H1 (cell line): Measurements from ENCODE around the gene KATNBL1. TPM values are rescaled to one million over a fixed set of nuclear protein-coding genes. Genes with fewer than 3 reads are reported as not detected.

ENCODE experiments used
- CTCF ChIA-PET: fragments of 300-600 bp; sonication (Branson Sonifier 250); formaldehyde crosslinking; loops from one replicate; lab custom pipeline; 2021; ENCODE audit not compliant: partially characterized antibody; lab: Charles Lee
- POLR2A ChIA-PET: fragments of 300-600 bp; sonication (Branson Sonifier 250); formaldehyde crosslinking; loops from one replicate; lab custom pipeline; 2021; ENCODE audit warnings: inconsistent platforms; ENCODE audit not compliant: partially characterized antibody; lab: Charles Lee
- DNase-seq, 2 experiments: peaks; one replicate each; pipeline versions ENCODE4 v3.0.0 to v3.0.0-alpha.2; 2010 to 2022; ENCODE audit warnings: low spot score in 2 of 2, low read depth in 1 of 2, mixed read lengths in 1 of 2
- FAIRE-seq: peaks from 2 replicates; lab custom pipeline; 2011; peaks lifted over from hg19 to GRCh38; lab: Jason Lieb, UNC
- H2AFZ ChIP-seq: 2 replicates; pipeline ENCODE4 v1.8.1; 2012; ENCODE audit warnings: low read length, inconsistent platforms
- H2AK5ac ChIP-seq: 2 replicates; pipeline ENCODE4 v1.6.1; 2013; ENCODE audit warnings: low read depth, low read length
- H2BK120ac ChIP-seq: replicated peaks from 2 replicates; pipeline ENCODE3; 2013; ENCODE audit warnings: low read depth, low read length, inconsistent platforms
- H2BK12ac ChIP-seq: 2 replicates; pipeline ENCODE4 v1.6.1; 2013; ENCODE audit warnings: low read depth, low read length
- H2BK15ac ChIP-seq: 2 replicates; pipeline ENCODE4 v1.6.1; 2013; ENCODE audit warnings: low read length
- H2BK20ac ChIP-seq: 2 replicates; pipeline ENCODE4 v1.6.1; 2013; ENCODE audit warnings: low read length
- H2BK5ac ChIP-seq: 2 replicates; pipeline ENCODE4 v1.6.1; 2013; ENCODE audit warnings: low read depth, low read length
- H3K14ac ChIP-seq: 2 replicates; pipeline ENCODE4 v1.6.1; 2013; ENCODE audit warnings: inconsistent platforms; ENCODE audit not compliant: insufficient read length
- H3K18ac ChIP-seq: 2 replicates; pipeline ENCODE4 v1.6.1; 2013; ENCODE audit warnings: low read length; ENCODE audit errors: extremely low read depth
- H3K23ac ChIP-seq: 2 replicates; pipeline ENCODE4 v1.6.1; 2013; ENCODE audit warnings: inconsistent platforms; ENCODE audit not compliant: insufficient read length
- H3K23me2 ChIP-seq: 2 replicates; pipeline ENCODE4 v1.6.1; 2013; ENCODE audit warnings: low read depth, low read length
- H3K27ac ChIP-seq: 2 replicates; pipeline ENCODE4 v1.6.1; 2011; ENCODE audit warnings: low read depth, low read length, inconsistent platforms
- H3K27me3 ChIP-seq, 4 experiments: replicated peaks in 1 of 4; 1 replicate in 1 of 4; 2 replicates in 3 of 4; pipeline versions ENCODE4 v1.6.1 to v1.8.1; 2011 to 2013; ENCODE audit warnings: low read length in 3 of 4, mild to moderate bottlenecking in 3 of 4, inconsistent platforms in 2 of 4, mixed read lengths in 2 of 4, moderate library complexity in 1 of 4; ENCODE audit not compliant: control insufficient read depth in 3 of 4, insufficient read depth in 3 of 4; ENCODE audit errors: extremely low read depth in 1 of 4
- H3K36me3 ChIP-seq, 4 experiments: 2 replicates each; pipeline versions ENCODE4 v1.6.1 to v1.8.1; 2011 to 2013; ENCODE audit warnings: mild to moderate bottlenecking in 4 of 4, low read length in 3 of 4, moderate library complexity in 2 of 4, control low read depth in 1 of 4, inconsistent platforms in 1 of 4; ENCODE audit not compliant: insufficient read depth in 4 of 4, control insufficient read depth in 2 of 4
- H3K4ac ChIP-seq: replicated peaks from 2 replicates; pipeline ENCODE3; 2013; ENCODE audit warnings: low read length, low read depth, mixed read lengths, inconsistent platforms; ENCODE audit not compliant: insufficient read length
- H3K4me1 ChIP-seq, 4 experiments: replicated peaks in 1 of 4; 1 replicate in 1 of 4; 2 replicates in 3 of 4; pipeline versions ENCODE4 v1.6.1 to v1.8.1; 2011 to 2013; ENCODE audit warnings: low read length in 3 of 4, inconsistent platforms in 2 of 4, mixed read lengths in 1 of 4; ENCODE audit not compliant: insufficient read depth in 4 of 4, control insufficient read depth in 3 of 4
- H3K4me2 ChIP-seq, 2 experiments: 2 replicates each; pipeline versions ENCODE4 v1.6.1 to v1.8.1; 2011 to 2013; ENCODE audit warnings: low read depth in 2 of 2, low read length in 2 of 2, control low read depth in 1 of 2, inconsistent platforms in 1 of 2, mild to moderate bottlenecking in 1 of 2; ENCODE audit not compliant: insufficient read depth in 1 of 2
- H3K4me3 ChIP-seq, 4 experiments: fragments of 200-600, 300-600 bp in 1 of 4; sonication (generic), shearing (Covaris generic), sonication (Bioruptor Twin) in 1 of 4; 2 replicates each; pipeline versions ENCODE4 v1.5.1 to v1.8.1; 2011 to 2016; ENCODE audit warnings: low read length in 4 of 4, low read depth in 3 of 4, control low read depth in 2 of 4, inconsistent platforms in 2 of 4, mild to moderate bottlenecking in 2 of 4, mixed read lengths in 1 of 4, moderate library complexity in 1 of 4; ENCODE audit not compliant: insufficient read depth in 2 of 4; ENCODE audit errors: extremely low read depth in 1 of 4
- H3K56ac ChIP-seq: replicated peaks from 2 replicates; pipeline ENCODE3; 2013; ENCODE audit warnings: low read depth, mild to moderate bottlenecking, mixed read lengths, low read length, inconsistent platforms; ENCODE audit not compliant: insufficient read length
- H3K79me1 ChIP-seq: 2 replicates; pipeline ENCODE4 v1.6.1; 2013; ENCODE audit warnings: low read depth, low read length, control low read depth
- H3K79me2 ChIP-seq, 2 experiments: 2 replicates each; pipeline versions ENCODE4 v1.6.1 to v1.8.1; 2012 to 2013; ENCODE audit warnings: low read length in 2 of 2, mild to moderate bottlenecking in 2 of 2, inconsistent platforms in 1 of 2; ENCODE audit not compliant: insufficient read depth in 2 of 2, control insufficient read depth in 1 of 2
- H3K9ac ChIP-seq, 4 experiments: replicated peaks in 1 of 4; 1 replicate in 1 of 4; 2 replicates in 3 of 4; pipeline versions ENCODE4 v1.6.1 to v1.8.1; 2011 to 2013; ENCODE audit warnings: low read depth in 3 of 4, low read length in 3 of 4, control low read depth in 2 of 4, mild to moderate bottlenecking in 2 of 4, moderate library complexity in 2 of 4, inconsistent platforms in 1 of 4; ENCODE audit errors: extremely low read depth in 1 of 4
- H3K9me3 ChIP-seq, 2 experiments: 2 replicates each; pipeline versions ENCODE4 v1.6.1 to v1.8.1; 2012 to 2013; ENCODE audit warnings: mild to moderate bottlenecking in 2 of 2, moderate library complexity in 2 of 2, control low read depth in 1 of 2, inconsistent platforms in 1 of 2, low read depth in 1 of 2, low read length in 1 of 2, mixed read lengths in 1 of 2; ENCODE audit not compliant: insufficient read depth in 2 of 2
- H4K20me1 ChIP-seq, 2 experiments: replicated peaks in 1 of 2; 2 replicates each; pipeline versions ENCODE3 to v1.8.1; 2011 to 2013; ENCODE audit warnings: inconsistent platforms in 2 of 2, low read length in 2 of 2, mild to moderate bottlenecking in 1 of 2; ENCODE audit not compliant: insufficient read depth in 2 of 2, control insufficient read depth in 1 of 2
- H4K5ac ChIP-seq: 2 replicates; pipeline ENCODE4 v1.6.1; 2013; ENCODE audit warnings: low read length, low read depth, mixed read lengths, inconsistent platforms; ENCODE audit not compliant: insufficient read length
- H4K8ac ChIP-seq: 2 replicates; pipeline ENCODE4 v1.8.0; 2013; ENCODE audit warnings: mild to moderate bottlenecking, moderate library complexity, low read length, inconsistent platforms; ENCODE audit not compliant: insufficient read depth; ENCODE audit errors: extremely low read depth
- H4K91ac ChIP-seq: replicated peaks from 2 replicates; pipeline ENCODE3; 2013; ENCODE audit warnings: low read length, mixed read lengths, inconsistent platforms; ENCODE audit not compliant: insufficient read length
- BACH1 ChIP-seq: IDR thresholded peaks from 2 replicates; pipeline ENCODE4 v1.6.1; 2012; ENCODE audit warnings: low read length, improper control_type of control experiment
- EP300 ChIP-seq, 2 experiments: IDR thresholded peaks; 1 replicate in 1 of 2; 2 replicates in 1 of 2; pipeline ENCODE4 v1.6.1; 2011 to 2012; ENCODE audit warnings: low read depth in 2 of 2, low read length in 2 of 2, mild to moderate bottlenecking in 2 of 2, borderline replicate concordance in 1 of 2, inconsistent platforms in 1 of 2, moderate library complexity in 1 of 2
- MAX ChIP-seq: IDR thresholded peaks from 2 replicates; pipeline ENCODE4 v1.6.1; 2012; ENCODE audit warnings: inconsistent platforms
- PHF8 ChIP-seq: fragments of 200-600 bp; sonication (generic); conservative IDR thresholded peaks from 2 replicates; pipeline ENCODE4 v1.7.1; 2012; ENCODE audit warnings: low read depth, mild to moderate bottlenecking, inconsistent platforms, low read length, moderate library complexity
- POLR2AphosphoS5 ChIP-seq: IDR thresholded peaks from 2 replicates; pipeline ENCODE4 v1.6.1; 2011; ENCODE audit warnings: low read depth, low read length
- RFX5 ChIP-seq: IDR thresholded peaks from 2 replicates; pipeline ENCODE4 v1.6.1; 2011; ENCODE audit warnings: low read depth, low read length, improper control_type of control experiment, borderline replicate concordance
- SP1 ChIP-seq: IDR thresholded peaks from 2 replicates; pipeline ENCODE4 v1.6.1; 2011; ENCODE audit warnings: low read depth, low read length
- WGBS, 2 experiments: shearing (Covaris generic) in 1 of 2; methylation state at CpG; one replicate each; pipeline versions ENCODE4 v1.1.6 to v1.1.7; 2013 to 2015; ENCODE audit warnings: low lambda C conversion rate in 2 of 2, mixed read lengths in 2 of 2, inconsistent platforms in 1 of 2, low coverage in 1 of 2, missing lambda C conversion rate in 1 of 2; ENCODE audit not compliant: insufficient replicate concordance in 2 of 2, insufficient coverage in 1 of 2, insufficient read length in 1 of 2; ENCODE audit errors: extremely low coverage in 1 of 2, missing lambda C conversion rate in 1 of 2; 5-methylcytosine and 5-hydroxymethylcytosine counted together
- long read RNA-seq, 2 experiments: library from RNA in 1 of 2; library from capped mRNA in 1 of 2; stranded (forward); transcript quantifications; one replicate each; pipeline ENCODE4 v2.0.0, GENCODE V29; 2021; ENCODE audit warnings: inconsistent platforms in 1 of 2
- polyA minus RNA-seq, 3 experiments: library from RNA; depleted of rRNA, polyadenylated mRNA; stranded (reverse); fragments of >200 nt; gene quantifications; 1 replicate in 2 of 3; 2 replicates in 1 of 3; pipeline ENCODE4 v1.2.3, GENCODE V29; 2011
- polyA plus RNA-seq, 7 experiments: library from polyadenylated mRNA; depleted of rRNA in 3 of 7; stranded (reverse) in 5 of 7; unstranded in 2 of 7; fragments of >200 nt in 5 of 7; fragments of 200-250 nt in 2 of 7; gene quantifications; 1 replicate in 5 of 7; 2 replicates in 1 of 7; 4 replicates in 1 of 7; pipeline versions ENCODE4 v1.2.1 to v1.2.3, GENCODE V29; 2011 to 2013; ENCODE audit warnings: missing spikeins in 2 of 7, mixed read lengths in 2 of 7
- total RNA-seq: library from RNA; stranded (reverse); fragmentation: NEBNext Ultra II Directional; extraction: Animal tissue kit (Norgen Biotek cat#: 25700); gene quantifications from 2 replicates; pipeline ENCODE4 v1.2.1, GENCODE V29; 2021

Gene KATNBL1
- total RNA-seq (50.3 and 51.4 TPM in 2 replicates), polyA plus RNA-seq (2011; rRNA removed) (9.4 and 14.2 TPM in 2 replicates), polyA minus RNA-seq (2011; rRNA and poly(A)+ RNA removed) (11.6 and 19.1 TPM in 2 replicates)
- polyA plus RNA-seq (2011; cell fraction: cytosol; rRNA removed), result 24.6 TPM
- 15.2 TPM for polyA plus RNA-seq (2011; cell fraction: nucleus; rRNA removed)
- 18.3 to 41.0 TPM (median 25.8 TPM) in 4 replicates for polyA plus RNA-seq (2012, experiment 1 of 2)
- 12.6 TPM for polyA plus RNA-seq (2012, experiment 2 of 2)
- 26.6 TPM for polyA plus RNA-seq (2013, experiment 1 of 2)
- polyA plus RNA-seq (2013, experiment 2 of 2), result 23.6 TPM
- 22.7 TPM for polyA minus RNA-seq (2011; cell fraction: cytosol; rRNA and poly(A)+ RNA removed)
- polyA minus RNA-seq (2011; cell fraction: nucleus; rRNA and poly(A)+ RNA removed), result 54.7 TPM
- long read RNA-seq, experiment 1, transcript KATNBL1-201 (10 exons, 2,723 nt), result major isoform, 20 of 36 reads
- long read RNA-seq, experiment 1, partial matches to known transcripts, result 5 of 36 reads
- long read RNA-seq, experiment 1, other reads (novel, unspliced or antisense), result 10 of 36 reads
- long read RNA-seq, experiment 2, transcript KATNBL1-201 (10 exons, 2,723 nt), result major isoform, 49 of 67 reads
- long read RNA-seq, experiment 2, partial matches to known transcripts, result 4 of 67 reads
- long read RNA-seq, experiment 2, other reads (novel, unspliced or antisense), result 13 of 67 reads

GRCh38 chr15:34209421-34210282 is at the start of gene KATNBL1:
Gene KATNBL1 (minus strand): TSS chr15:34210096. CDS start chr15:34163676, 46,420 bp downstream.
- Histone ChIP-seq H2AFZ (no peak within 1 kb of the TSS), H3K23me2 (peaks cover 2% of the 10 kb centered on the region; the same call in 1 of the 2 replicates), H3K79me1 (no peaks in the 10 kb centered on the region), H3K9me3 (no peaks in the 10 kb centered on the region), H4K8ac (peak within 1 kb of the TSS; percentile 88), H2BK5ac (no peak within 1 kb of the TSS; the same call in 1 of the 2 replicates), H4K5ac (no peak within 1 kb of the TSS), H3K27ac (peak within 1 kb of the TSS; percentile 84; the same call in 1 of the 2 replicates), H3K18ac (no peak within 1 kb of the TSS), H3K4me1 (peaks cover 5 to 16% (median 15%) of the 10 kb centered on the region in 4 experiments; a peak in 5 of 7 replicates), H3K4me3 (peak within 1 kb of the TSS; percentile 45 to 93 (median 73)), H2BK12ac (no peak within 1 kb of the TSS; the same call in 1 of the 2 replicates), H3K27me3 (no peaks in the 10 kb centered on the region), H3K4me2 (peak within 1 kb of the TSS; percentile 50 to 65), H2BK120ac (no peak within 1 kb of the TSS), H2AK5ac (0 out of 2 replicates have a peak within 1 kb of the TSS, but pooled peaks have one; percentile 7), H3K56ac (no peak within 1 kb of the TSS), H2BK15ac (no peak within 1 kb of the TSS), H4K91ac (no peak within 1 kb of the TSS), H2BK20ac (no peak within 1 kb of the TSS), H3K9ac (peak within 1 kb of the TSS; percentile 38 to 92 (median 81); a peak in 6 of 7 replicates), H4K20me1 (no peaks in the 10 kb centered on the region), H3K23ac (no peak within 1 kb of the TSS), H3K79me2 (peaks cover 4 to 48% of the 10 kb centered on the region in 2 experiments), H3K36me3 (no peaks in the 10 kb centered on the region), H3K14ac (no peak within 1 kb of the TSS), H3K4ac (no peak within 1 kb of the TSS)
- ChIA-PET POLR2A (interaction anchor here (0.6 to 2.4 kb wide), 23 partner anchors 8 to 1077 kb away, joined by 3 to 15 read pairs (median 4); partner anchors contain the start of genes EMC4, EMC7, LPCAT4 and PGBD4), CTCF (interaction anchor here (0.7 to 6.8 kb wide), 20 partner anchors 13 to 148 kb away, joined by 3 to 74 read pairs (median 3); no protein-coding TSS in a partner anchor)
- FAIRE-seq, result peak; percentile 82
- WGBS, 2 experiments, result 3% methylated on average over 57 of the region's 81 CpGs; no CpG with 5 or more reads in 1 of the 2 experiments
- peak; percentile 84 to 99 for DNase-seq
- TF ChIP-seq EP300 (IDR thresholded peaks at IDR 0.05; ENCODE audit: borderline replicate concordance in 1 of 2, low read depth in 2 of 2, low read length in 2 of 2) (peak in 1 of 2 experiments; percentile 4; a peak in 1 of 3 replicates), BACH1 (peak; percentile 44; the same call in 1 of the 2 replicates), POLR2AphosphoS5 (peak; percentile 73; the same call in 1 of the 2 replicates), SP1 (peak; percentile 49; the same call in 1 of the 2 replicates), MAX (peak; percentile 15; the same call in 1 of the 2 replicates), RFX5 (no peak), PHF8 (peak; percentile 98)
